Measurements from ENCODE around the gene ABCG5. TPM values are rescaled to one million over a fixed set of nuclear protein-coding genes. Genes with fewer than 3 reads are reported as not detected.

ABCG5 gene
- total RNA-seq, 1 donor from 2014 or later: not detected

DNA sequence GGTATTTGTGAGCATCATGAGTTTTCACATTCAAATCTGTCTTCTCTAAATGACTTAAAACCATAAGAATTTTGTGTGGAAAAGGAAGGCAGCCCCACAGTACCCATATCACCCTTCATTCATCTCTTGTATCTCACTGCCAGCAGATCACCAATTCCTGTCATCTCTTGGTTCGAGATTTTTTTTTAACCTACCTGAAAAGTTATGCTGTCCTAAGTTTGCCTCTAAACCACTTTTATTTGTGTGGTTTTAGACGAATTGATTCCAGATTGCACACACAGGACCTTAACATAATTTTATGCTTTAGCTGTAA, 32.0 kb downstream of the ABCG5 start:
- no peak for DNase-seq

GRCh38 chr2:43803113-43803512, 35.5 kb downstream of the ABCG5 start:
- no peak for DNase-seq

DNA sequence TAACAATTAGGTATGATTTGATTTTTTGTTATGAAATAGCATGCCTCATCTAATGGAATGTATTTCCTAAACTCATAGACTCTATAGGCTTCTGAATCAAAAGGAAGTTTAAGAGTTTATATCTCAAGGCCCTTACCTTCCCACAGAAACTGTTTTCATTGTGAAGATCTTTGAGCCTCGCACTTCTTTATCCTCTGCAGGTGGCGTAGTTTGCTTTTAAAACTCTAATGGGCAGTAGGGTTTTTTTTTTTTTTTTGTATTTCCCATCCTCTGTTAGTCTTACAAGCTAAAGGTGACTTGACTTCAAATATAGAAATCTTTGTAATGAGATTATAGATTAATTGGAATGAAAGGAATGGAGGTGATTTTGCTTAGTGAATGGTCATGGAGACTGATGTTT, 36.5 kb downstream of the ABCG5 start:
- DNase-seq: no peak

GRCh38 chr2:43800894-43801293, 37.7 kb downstream of the ABCG5 start:
- DNase-seq: no peak

GRCh38 chr2:43798300-43798699, 40.3 kb downstream of the ABCG5 start:
- DNase-seq: no peak

DNA sequence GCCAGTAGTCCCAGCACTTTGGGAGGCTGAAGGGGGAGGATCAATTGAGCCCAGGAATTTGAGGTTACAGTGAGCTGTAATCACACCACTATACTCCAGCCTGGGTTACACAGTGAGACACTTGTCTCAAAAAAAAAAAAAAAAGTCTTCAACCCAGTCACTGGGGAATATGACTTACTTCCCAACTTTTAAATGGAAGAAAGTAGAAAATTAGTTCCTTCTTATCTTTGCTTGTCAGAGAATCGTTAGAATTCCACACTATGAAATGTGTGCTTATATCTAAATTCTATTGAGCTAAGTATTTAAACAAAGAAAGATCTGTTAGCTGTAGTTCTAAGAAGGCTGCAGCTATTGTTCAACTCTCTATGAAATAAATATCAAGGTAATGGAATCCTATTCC, 42.4 kb downstream of the ABCG5 start:
- DNase-seq: no peak

DNA sequence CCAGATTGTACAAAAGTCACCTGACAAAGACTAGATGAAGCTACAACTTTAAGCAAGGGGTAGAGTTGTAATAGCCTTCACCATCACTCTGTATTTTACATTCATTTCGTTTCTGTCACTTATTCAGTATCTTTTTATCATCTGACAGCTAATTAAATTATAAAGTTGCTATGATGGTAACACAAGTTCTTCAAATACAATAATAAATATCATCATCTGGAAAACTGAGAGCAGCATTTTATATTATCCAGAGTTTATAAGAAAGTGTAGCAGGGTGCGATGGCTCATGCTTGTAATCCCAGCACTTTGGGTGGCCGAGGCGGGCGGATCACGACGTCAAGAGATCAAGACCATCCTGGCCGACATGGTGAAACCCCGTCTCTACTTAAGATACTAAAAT, 43.7 kb downstream of the ABCG5 start:
- DNase-seq: no peak

DNA sequence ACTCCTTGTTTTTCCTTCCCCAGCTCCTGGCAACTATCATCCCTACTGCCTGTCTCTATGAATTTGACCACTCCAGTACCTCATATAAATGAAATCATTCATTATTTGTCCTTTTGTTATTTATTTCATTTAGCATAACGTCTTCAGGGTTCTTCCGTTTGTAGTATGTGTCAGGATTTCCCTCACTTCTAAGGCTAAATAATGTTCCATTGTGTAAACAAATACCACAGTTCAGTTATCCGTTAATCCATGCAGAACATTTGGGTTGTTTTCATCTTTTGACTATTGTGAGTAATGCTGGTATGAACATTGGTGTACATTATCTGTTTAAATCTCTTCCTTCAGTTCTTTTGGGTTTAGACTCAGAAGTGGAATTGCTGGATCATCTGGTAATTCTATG, 46.0 kb downstream of the ABCG5 start:
- DNase-seq: no peak

DNA sequence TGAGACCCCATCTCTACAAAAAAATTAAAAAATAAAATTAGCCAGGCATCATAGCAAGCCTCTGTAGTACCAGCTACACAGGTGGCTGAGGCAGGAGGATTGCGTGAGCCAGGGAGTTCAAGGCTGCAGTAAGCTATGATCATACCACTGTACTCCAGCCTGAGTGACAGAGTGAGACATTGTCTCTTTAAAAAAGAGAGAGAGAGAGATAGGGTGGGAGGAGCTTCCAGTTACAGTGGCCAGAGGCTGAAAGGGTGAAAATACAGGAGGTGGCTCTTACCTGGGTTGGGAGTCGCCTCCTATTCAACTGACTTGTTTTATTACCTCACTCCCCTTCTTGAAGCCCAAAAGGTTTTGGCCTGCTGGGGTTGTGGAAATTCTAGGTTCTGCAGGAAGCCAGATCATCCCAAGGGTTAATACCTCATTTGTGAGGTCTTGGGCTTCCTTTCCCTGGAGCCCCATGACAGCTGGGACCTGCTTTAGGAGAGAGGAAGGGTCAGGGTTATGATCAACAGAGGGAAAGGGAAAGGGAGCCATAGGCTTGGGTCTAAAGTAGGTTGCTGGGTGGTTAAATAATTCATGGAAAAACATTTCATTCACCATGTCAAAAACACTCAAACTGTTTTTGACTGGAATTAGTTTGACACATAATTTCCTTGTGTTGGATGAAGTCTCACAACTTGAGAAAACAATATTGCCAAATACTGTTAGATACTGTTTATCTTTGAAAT, 47.4 kb downstream of the ABCG5 start:
- DNase-seq: no peak

GRCh38 chr2:43790147-43790546, 48.5 kb downstream of the ABCG5 start:
- peak; percentile 40 for DNase-seq

- DNase-seq: no peak
These were observed 50.0 kb downstream of the ABCG5 start for GRCh38 chr2:43788646-43789045.

GRCh38 chr2:43787895-43788294, 50.7 kb downstream of the ABCG5 start:
- no peak for DNase-seq

GRCh38 chr2:43778233-43778632, 60.4 kb downstream of the ABCG5 start:
- DNase-seq: no peak

DNA sequence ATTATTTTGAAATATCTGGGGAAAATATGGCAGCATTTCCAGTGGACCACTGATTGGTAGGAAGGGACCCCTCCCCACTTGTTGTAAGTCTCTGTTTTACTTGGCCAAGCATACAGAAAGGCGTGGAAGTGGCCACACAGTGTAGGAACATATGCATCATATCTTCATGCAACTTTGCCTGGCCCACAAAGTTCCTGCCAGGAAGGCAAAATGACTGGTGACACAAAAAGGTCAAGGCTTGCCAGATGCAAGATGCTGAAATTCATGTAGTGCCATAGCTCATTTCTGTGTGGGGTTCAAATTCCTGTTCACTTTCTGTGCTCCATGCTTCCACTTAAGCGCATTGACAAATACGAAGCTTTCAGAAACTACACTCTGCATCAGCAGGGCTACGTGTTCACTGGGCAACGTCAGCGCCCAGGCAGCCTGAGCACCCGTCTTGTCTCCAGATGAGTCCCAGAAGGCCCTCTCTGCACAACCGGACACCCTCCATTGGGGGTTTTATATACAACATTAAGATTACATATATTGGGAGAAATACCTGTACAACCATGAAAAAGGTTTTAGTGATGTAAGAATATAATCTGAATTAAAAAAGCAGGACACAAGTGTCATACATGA, 61.2 kb downstream of the ABCG5 start:
- no peak for DNase-seq

DNA sequence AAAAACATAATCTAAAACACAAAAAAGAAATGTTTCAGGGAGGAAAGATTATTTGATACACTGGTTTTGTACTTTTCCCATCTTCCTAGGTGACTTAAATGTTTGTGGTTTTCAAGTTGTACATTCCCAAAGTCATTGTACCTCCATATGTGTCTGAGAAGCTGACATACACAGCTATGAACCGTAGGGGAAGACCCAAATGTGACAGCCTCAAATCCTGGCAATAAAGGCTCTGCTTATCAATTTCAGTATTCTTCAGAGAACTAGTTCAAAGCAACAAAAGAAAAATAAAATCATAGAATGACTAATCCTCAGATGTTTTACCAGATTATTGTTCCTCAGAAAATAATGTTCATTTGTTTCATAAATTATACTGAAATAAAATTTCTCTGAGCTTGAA, 62.3 kb downstream of the ABCG5 start:
- DNase-seq: no peak

GRCh38 chr2:43774617-43775016, 64.0 kb downstream of the ABCG5 start:
- DNase-seq: no peak

DNA sequence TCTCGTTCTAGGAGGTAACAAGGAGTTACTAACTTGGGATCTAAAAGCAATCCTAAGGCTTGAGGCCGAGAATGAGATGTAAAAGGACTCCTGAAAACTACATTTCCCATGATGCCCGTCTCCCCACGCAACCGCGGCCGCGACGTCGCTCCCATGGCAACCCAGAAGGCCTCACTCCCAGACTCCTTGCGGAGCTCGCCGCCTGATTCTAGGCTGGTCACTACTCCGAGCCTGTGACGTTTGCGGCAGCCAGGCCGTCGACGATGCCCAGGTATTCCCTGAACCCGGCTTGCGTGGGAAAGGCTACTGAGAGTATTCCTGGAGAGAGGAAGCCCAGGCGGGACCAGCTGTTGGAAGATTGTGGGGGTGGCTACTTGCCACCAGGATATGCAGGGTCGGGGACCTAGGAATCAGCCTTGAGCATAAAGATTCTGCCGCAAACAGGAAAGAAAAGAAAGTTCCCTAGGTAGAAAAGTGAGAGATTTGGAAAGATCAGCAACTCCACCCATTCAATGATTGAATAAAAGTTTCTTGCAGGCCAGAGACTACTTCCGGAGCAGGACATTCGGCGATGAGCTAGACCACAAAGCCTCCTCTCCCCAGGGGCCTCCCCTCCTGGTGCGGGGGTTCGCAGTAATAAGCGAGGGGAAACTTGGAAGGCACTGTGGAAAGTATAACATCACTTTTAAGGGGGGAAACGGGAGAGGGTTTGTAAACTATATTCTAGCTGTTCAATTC, 64.6 kb downstream of the ABCG5 start, which contains the start of gene DYNC2LI1:
Gene DYNC2LI1 (plus strand): TSS at position 164 of the 738 bp plus-strand sequence. CDS start 100 bp downstream, at position 264.
- DNase-seq: peak; percentile 97

DNA sequence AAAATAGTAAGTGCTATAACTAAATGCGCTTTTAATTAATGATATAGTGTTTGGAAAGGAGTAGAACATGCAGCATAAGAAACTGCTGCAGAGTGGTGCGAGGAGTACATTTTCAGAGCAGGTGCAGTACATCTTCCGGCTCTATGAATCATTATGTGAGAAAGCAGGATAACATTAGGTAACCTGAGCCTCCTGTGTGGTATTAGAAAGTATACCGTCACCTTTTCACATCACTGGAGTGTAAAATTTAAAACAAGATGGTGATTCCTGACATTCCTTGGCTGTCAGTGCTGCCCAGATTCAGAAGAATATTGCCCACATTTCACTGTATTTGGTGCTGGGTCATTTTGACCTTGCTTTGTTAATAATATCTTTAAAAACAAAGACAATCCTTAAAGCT, 72.6 kb downstream of the ABCG5 start:
- DNase-seq: no peak

- DNase-seq: peak; percentile 32
These were observed 74.4 kb downstream of the ABCG5 start for GRCh38 chr2:43764086-43764705.

DNA sequence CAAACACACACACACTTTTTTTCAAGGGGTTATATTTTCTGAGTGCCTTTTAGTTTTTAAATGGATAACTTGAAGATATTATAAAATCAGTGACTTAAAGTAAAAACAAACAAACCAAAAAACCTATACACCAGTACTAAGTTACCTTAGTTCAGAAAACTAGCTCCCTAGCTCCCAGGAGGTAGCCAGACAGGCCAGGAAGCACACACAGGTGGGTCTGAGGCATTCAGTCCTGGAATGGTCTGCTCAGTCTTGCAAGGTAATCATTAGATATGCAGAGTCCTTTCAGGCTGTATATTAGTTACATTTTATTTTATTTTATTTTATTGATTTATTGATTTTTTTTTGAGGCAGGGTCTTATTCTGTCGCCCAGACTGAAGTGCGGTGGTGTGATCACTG, 75.5 kb downstream of the ABCG5 start:
- no peak for DNase-seq
